ENCODE data around the gene LEMD1. TPM values are rescaled to one million over a fixed set of nuclear protein-coding genes. Genes with fewer than 3 reads are reported as not detected.
"Not testable (repeated sequence)": the region's sequence is repeated elsewhere in the genome, so short reads cannot be mapped to it uniquely, and the experiment has no call there.

LEMD1 gene
- polyA plus RNA-seq, 4 donors = 1.7 to 3.8 (median 3.0) TPM

- DNase-seq (ENCODE audit: low read depth in 4 of 4, low spot score in 2 of 4) = no peak
These were observed 10.3 kb upstream of the LEMD1 start for GRCh38 chr1:205432116-205432515.

- DNase-seq (ENCODE audit: low read depth in 4 of 4, low spot score in 2 of 4) = no peak
These were observed 8.9 kb upstream of the LEMD1 start for GRCh38 chr1:205430696-205431305.

GRCh38 chr1:205429762-205430695 is 8.2 kb upstream of the LEMD1 start:
- DNase-seq (ENCODE audit: low read depth in 4 of 4, low spot score in 2 of 4) = no peak

- no peak for DNase-seq (ENCODE audit: low read depth in 4 of 4, low spot score in 2 of 4)
These were observed 3.2 kb upstream of the LEMD1 start for GRCh38 chr1:205424901-205425600.

- DNase-seq (ENCODE audit: low read depth in 4 of 4, low spot score in 2 of 4) = no peak
These were observed 2.1 kb upstream of the LEMD1 start for GRCh38 chr1:205423814-205424399.

GRCh38 chr1:205422993-205423642 is 1.3 kb upstream of the LEMD1 start:
- no peak for DNase-seq (ENCODE audit: low read depth in 4 of 4, low spot score in 2 of 4)

- DNase-seq (ENCODE audit: low read depth in 4 of 4, low spot score in 2 of 4) = no peak
These were observed 918 bp downstream of the LEMD1 start for GRCh38 chr1:205420938-205421337.

GRCh38 chr1:205417870-205418635 is 3.8 kb downstream of the LEMD1 start:
- DNase-seq (ENCODE audit: low read depth in 4 of 4, low spot score in 2 of 4) = no peak

- no peak for DNase-seq (ENCODE audit: low read depth in 4 of 4, low spot score in 2 of 4)
These were observed 5.5 kb downstream of the LEMD1 start for GRCh38 chr1:205416322-205416721.

- no peak for DNase-seq (ENCODE audit: low read depth in 4 of 4, low spot score in 2 of 4)
These were observed 11.1 kb downstream of the LEMD1 start for GRCh38 chr1:205410581-205411298.

- no peak for DNase-seq (ENCODE audit: low read depth in 4 of 4, low spot score in 2 of 4)
These were observed 13.9 kb downstream of the LEMD1 start for GRCh38 chr1:205407970-205408369.

GRCh38 chr1:205406252-205406651 is 15.6 kb downstream of the LEMD1 start:
- DNase-seq (ENCODE audit: low read depth in 4 of 4, low spot score in 2 of 4) = not testable (repeated sequence)

GRCh38 chr1:205404484-205404883 is 17.4 kb downstream of the LEMD1 start:
- DNase-seq (ENCODE audit: low read depth in 4 of 4, low spot score in 2 of 4) = not testable (repeated sequence)

GRCh38 chr1:205398586-205398985 is 23.3 kb downstream of the LEMD1 start:
- no peak for DNase-seq (ENCODE audit: low read depth in 4 of 4, low spot score in 2 of 4)

- no peak for DNase-seq (ENCODE audit: low read depth in 4 of 4, low spot score in 2 of 4)
These were observed 24.8 kb downstream of the LEMD1 start for GRCh38 chr1:205396967-205397616.

GRCh38 chr1:205395616-205396015 is 26.2 kb downstream of the LEMD1 start:
- DNase-seq (ENCODE audit: low read depth in 4 of 4, low spot score in 2 of 4) = no peak

GRCh38 chr1:205392650-205393049 is 29.2 kb downstream of the LEMD1 start:
- no peak for DNase-seq (ENCODE audit: low read depth in 4 of 4, low spot score in 2 of 4)

- DNase-seq (ENCODE audit: low read depth in 4 of 4, low spot score in 2 of 4) = no peak
These were observed 30.5 kb downstream of the LEMD1 start for GRCh38 chr1:205391386-205391785.

GRCh38 chr1:205387845-205388244 is 34.0 kb downstream of the LEMD1 start:
- DNase-seq (ENCODE audit: low read depth in 4 of 4, low spot score in 2 of 4) = no peak
